ENCODE measurements around the gene AGBL3. TPM values are rescaled to one million over a fixed set of nuclear protein-coding genes. Genes with fewer than 3 reads are reported as not detected.

AGBL3 gene
- total RNA-seq, 1 donor from 2014 or later, result 0.58 TPM

DNA sequence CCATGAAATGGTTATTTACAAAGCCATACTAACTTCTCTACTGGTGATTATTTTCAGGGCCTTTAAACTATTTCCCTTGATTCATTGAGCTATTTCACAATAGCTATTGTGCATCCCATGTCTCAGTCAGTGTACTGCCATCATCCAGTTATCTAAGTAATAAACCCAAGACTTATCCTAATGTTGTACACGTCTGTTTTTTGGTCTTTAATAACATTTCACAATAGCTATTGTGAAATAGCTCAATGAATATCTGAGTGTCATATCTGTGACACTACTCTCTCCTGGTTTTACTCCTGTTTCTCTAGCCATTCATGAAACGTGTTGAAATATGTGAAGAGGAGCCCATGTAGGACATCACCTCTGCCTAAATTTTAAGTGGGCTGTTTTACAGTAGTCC, 125.1 kb downstream of the AGBL3 start:
- H3K27ac Mint-ChIP-seq, result no peak overlapping the region
- Histone ChIP-seq H3K9ac (no peak overlapping the region), H3K36me3 (no peaks in the 10 kb centered on the region), H2AFZ (replicated peaks) (no peak overlapping the region), H3F3A (ENCODE audit: low read depth) (no peaks in the 10 kb centered on the region), H3K4me2 (no peak overlapping the region), H3K9me3 (ENCODE audit: low read depth) (no peaks in the 10 kb centered on the region), H3K79me2 (ENCODE audit: low read depth) (no peaks in the 10 kb centered on the region), H3K27ac (no peak overlapping the region), H3K27me3 (no peaks in the 10 kb centered on the region), H3K4me1 (no peaks in the 10 kb centered on the region), H4K20me1 (ENCODE audit: low read depth) (no peaks in the 10 kb centered on the region), H3K4me3 (no peak overlapping the region)
- no peak for DNase-seq (ENCODE audit: low spot score)
- no peaks in the 10 kb centered on the region for H3K4me1 Mint-ChIP-seq
- no peak overlapping the region for H3K4me3 Mint-ChIP-seq
- no peaks in the 10 kb centered on the region for H3K27me3 Mint-ChIP-seq (ENCODE audit: insufficient read depth, low read depth)
- H3K9me3 Mint-ChIP-seq, result no peaks in the 10 kb centered on the region
- TF ChIP-seq EZH2phosphoT487 (IDR thresholded peaks at IDR 0.05), result no peak
- TF ChIP-seq, protein P1, sequence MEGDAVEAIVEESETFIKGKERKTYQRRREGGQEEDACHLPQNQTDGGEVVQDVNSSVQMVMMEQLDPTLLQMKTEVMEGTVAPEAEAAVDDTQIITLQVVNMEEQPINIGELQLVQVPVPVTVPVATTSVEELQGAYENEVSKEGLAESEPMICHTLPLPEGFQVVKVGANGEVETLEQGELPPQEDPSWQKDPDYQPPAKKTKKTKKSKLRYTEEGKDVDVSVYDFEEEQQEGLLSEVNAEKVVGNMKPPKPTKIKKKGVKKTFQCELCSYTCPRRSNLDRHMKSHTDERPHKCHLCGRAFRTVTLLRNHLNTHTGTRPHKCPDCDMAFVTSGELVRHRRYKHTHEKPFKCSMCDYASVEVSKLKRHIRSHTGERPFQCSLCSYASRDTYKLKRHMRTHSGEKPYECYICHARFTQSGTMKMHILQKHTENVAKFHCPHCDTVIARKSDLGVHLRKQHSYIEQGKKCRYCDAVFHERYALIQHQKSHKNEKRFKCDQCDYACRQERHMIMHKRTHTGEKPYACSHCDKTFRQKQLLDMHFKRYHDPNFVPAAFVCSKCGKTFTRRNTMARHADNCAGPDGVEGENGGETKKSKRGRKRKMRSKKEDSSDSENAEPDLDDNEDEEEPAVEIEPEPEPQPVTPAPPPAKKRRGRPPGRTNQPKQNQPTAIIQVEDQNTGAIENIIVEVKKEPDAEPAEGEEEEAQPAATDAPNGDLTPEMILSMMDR (IDR thresholded peaks at IDR 0.05), result no peak
- no peak for TF ChIP-seq EZH2 (IDR thresholded peaks at IDR 0.05)
- H3K36me3 Mint-ChIP-seq, result no peaks in the 10 kb centered on the region

- Histone ChIP-seq H4K20me1 (ENCODE audit: low read depth) (no peaks in the 10 kb centered on the region), H3K4me1 (no peaks in the 10 kb centered on the region), H2AFZ (replicated peaks) (no peak overlapping the region), H3K4me2 (no peak overlapping the region), H3F3A (ENCODE audit: low read depth) (no peaks in the 10 kb centered on the region), H3K27ac (no peak overlapping the region), H3K79me2 (ENCODE audit: low read depth) (no peaks in the 10 kb centered on the region), H3K4me3 (no peak overlapping the region), H3K27me3 (no peaks in the 10 kb centered on the region), H3K9ac (no peak overlapping the region), H3K9me3 (ENCODE audit: low read depth) (no peaks in the 10 kb centered on the region), H3K36me3 (no peaks in the 10 kb centered on the region)
- H3K36me3 Mint-ChIP-seq, result no peaks in the 10 kb centered on the region
- H3K4me1 Mint-ChIP-seq, result no peaks in the 10 kb centered on the region
- no peak overlapping the region for H3K4me3 Mint-ChIP-seq
- H3K9me3 Mint-ChIP-seq, result no peaks in the 10 kb centered on the region
- no peak overlapping the region for H3K27ac Mint-ChIP-seq
- H3K27me3 Mint-ChIP-seq (ENCODE audit: insufficient read depth, low read depth), result no peaks in the 10 kb centered on the region
- DNase-seq (ENCODE audit: low spot score), result no peak
- TF ChIP-seq, protein P1 (IDR thresholded peaks at IDR 0.05), result no peak
- no peak for TF ChIP-seq EZH2phosphoT487 (IDR thresholded peaks at IDR 0.05)
- no peak for TF ChIP-seq EZH2 (IDR thresholded peaks at IDR 0.05)
Measured at GRCh38 chr7:135114622-135115021, 128.3 kb downstream of the AGBL3 start.

- Histone ChIP-seq H2AFZ (replicated peaks) (no peak overlapping the region), H3K4me3 (no peak overlapping the region), H3K9ac (no peak overlapping the region), H3K36me3 (peaks cover 4% of the 10 kb centered on the region), H3K9me3 (ENCODE audit: low read depth) (no peaks in the 10 kb centered on the region), H4K20me1 (ENCODE audit: low read depth) (no peaks in the 10 kb centered on the region), H3K27me3 (no peaks in the 10 kb centered on the region), H3K4me2 (no peak overlapping the region), H3K4me1 (no peaks in the 10 kb centered on the region), H3F3A (ENCODE audit: low read depth) (no peaks in the 10 kb centered on the region), H3K27ac (no peak overlapping the region), H3K79me2 (ENCODE audit: low read depth) (no peaks in the 10 kb centered on the region)
- Mint-ChIP-seq H3K36me3 (peaks cover 2% of the 10 kb centered on the region), H3K4me1 (no peaks in the 10 kb centered on the region), H3K4me3 (no peak overlapping the region), H3K27me3 (ENCODE audit: insufficient read depth, low read depth) (no peaks in the 10 kb centered on the region), H3K9me3 (peaks cover 14% of the 10 kb centered on the region), H3K27ac (no peak overlapping the region)
- DNase-seq (ENCODE audit: low spot score), result no peak
- TF ChIP-seq, protein P1 (IDR thresholded peaks at IDR 0.05), result no peak
- no peak for TF ChIP-seq EZH2phosphoT487 (IDR thresholded peaks at IDR 0.05)
- TF ChIP-seq EZH2 (IDR thresholded peaks at IDR 0.05), result no peak
Measured at GRCh38 chr7:135117096-135117495, 130.8 kb downstream of the AGBL3 start.
